Epithelial cell of esophagus (primary cell): ENCODE measurements around the gene ZRSR2.
"Not testable (repeated sequence)": the region's sequence is repeated elsewhere in the genome, so short reads cannot be mapped to it uniquely, and the experiment has no call there.

Experiments used
- DNase-seq: peaks from one replicate; pipeline ENCODE4 v3.0.0; 2010; ENCODE audit warnings: low read depth
- H3K4me3 ChIP-seq: 2 replicates; pipeline ENCODE4 v1.5.1; 2011; ENCODE audit warnings: mild to moderate bottlenecking, low read length, control low read depth
- TF ChIP-seq, protein P1 (sequence below): IDR thresholded peaks from 2 replicates; pipeline ENCODE4 v1.5.1; 2011; ENCODE audit warnings: low read depth, mild to moderate bottlenecking, low read length, control low read depth, inconsistent platforms; ENCODE audit not compliant: insufficient read depth; ENCODE audit errors: missing control alignments

Gene ZRSR2

DNA sequence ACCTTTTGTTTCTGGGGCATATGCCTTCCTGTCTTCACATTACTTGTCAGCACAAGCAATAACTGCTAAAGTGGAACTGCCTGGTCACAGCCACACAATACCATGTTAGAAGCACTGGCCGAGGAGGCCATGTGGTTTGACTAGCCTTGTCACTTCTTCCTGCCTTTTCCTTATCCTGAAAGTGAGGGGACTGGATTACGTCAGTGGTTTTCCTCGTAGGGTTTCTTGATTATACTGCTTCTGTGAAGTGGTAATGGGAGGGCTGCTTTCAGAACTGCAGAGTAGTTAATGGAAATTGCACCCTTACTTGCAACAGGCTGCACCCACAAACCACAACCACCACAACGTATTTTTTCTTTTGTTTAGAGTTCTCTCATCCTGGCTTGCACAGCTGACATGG lies 26.6 kb downstream of the ZRSR2 start:
- H3K4me3 ChIP-seq: no peak overlapping the region
- DNase-seq: no peak
- TF ChIP-seq, protein P1, sequence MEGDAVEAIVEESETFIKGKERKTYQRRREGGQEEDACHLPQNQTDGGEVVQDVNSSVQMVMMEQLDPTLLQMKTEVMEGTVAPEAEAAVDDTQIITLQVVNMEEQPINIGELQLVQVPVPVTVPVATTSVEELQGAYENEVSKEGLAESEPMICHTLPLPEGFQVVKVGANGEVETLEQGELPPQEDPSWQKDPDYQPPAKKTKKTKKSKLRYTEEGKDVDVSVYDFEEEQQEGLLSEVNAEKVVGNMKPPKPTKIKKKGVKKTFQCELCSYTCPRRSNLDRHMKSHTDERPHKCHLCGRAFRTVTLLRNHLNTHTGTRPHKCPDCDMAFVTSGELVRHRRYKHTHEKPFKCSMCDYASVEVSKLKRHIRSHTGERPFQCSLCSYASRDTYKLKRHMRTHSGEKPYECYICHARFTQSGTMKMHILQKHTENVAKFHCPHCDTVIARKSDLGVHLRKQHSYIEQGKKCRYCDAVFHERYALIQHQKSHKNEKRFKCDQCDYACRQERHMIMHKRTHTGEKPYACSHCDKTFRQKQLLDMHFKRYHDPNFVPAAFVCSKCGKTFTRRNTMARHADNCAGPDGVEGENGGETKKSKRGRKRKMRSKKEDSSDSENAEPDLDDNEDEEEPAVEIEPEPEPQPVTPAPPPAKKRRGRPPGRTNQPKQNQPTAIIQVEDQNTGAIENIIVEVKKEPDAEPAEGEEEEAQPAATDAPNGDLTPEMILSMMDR: no peak

DNA sequence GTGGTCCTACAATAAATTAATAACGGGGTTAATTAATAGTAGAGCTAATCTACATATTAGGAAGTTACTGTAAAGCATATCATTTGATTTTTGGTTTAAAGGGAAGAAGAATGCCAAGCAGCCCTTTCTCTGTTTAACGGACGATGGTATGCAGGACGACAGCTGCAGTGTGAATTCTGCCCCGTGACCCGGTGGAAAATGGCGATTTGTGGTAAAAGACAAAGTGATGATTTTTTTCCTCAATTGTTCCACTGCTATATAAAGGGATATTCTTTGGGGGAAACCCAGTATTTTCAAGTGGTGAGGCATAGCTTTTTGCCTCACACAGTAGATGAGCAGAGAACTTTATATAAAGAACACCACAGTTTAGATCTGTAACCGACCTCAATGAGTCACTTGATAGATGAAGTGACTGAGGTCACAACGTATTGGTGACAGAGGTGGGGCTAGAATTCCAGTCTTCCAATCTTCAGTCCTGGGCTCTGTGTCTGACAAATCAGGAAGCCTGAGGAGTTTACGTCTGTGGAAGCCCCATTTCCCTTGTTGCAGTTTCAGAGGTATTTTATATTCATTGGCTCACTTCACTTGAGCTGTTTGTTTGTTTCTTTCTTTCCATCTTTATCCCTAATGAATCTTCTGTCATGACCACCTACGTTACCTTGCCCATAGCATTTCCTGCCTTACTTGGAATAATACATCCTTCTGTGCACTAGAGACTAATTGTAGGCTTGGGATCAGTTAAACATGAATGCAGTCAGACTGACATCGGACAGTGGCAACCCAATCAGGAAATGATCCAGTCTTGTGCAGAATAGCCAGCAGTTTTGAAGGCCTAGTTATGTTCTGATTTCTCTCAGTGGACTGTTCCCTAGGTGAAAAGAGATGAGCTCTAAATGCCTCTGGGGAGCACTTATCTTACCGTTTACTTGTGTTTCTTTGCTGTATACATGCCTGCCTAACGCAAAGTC lies 30.1 kb downstream of the ZRSR2 start:
- no peak overlapping the region for H3K4me3 ChIP-seq
- DNase-seq: no peak
- TF ChIP-seq, protein P1: no peak

DNA sequence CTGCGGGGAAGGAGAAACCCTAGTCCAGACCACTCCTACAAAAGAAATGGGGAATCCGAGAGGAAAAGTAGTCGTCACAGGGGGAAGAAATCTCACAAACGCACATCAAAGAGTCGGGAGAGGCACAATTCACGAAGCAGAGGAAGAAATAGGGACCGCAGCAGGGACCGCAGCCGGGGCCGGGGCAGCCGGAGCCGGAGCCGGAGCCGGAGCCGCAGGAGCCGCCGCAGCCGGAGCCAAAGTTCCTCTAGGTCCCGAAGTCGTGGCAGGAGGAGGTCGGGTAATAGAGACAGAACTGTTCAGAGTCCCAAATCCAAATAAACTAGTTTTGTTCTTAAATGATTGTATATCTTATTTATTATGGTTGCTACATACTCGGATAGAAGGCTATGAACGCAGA lies 32.6 kb downstream of the ZRSR2 start:
- TF ChIP-seq, protein P1: no peak
- no peak for DNase-seq

DNA sequence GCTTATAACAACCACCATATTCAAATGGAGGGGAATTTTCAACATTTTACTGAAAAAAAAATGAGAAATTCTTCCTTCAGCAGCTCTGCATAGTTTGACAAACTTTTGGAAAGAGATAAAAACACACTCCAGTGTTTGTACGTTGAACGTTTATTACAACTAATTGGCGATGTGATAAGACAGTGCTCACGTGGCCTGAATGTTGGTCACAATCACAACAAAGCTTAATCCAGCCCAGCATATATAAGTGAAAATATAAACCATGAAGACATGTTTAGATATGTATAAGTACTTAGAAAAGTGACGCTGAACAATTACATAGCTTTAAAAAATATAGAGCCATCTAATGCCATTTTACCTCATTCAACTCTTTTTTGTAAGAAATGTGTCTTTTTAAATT lies 35.7 kb downstream of the ZRSR2 start:
- no peak for DNase-seq
- TF ChIP-seq, protein P1: no peak
- no peak overlapping the region for H3K4me3 ChIP-seq

More for the DNA sequence above, 32.6 kb downstream of the ZRSR2 start:
- no peak overlapping the region for H3K4me3 ChIP-seq

DNA sequence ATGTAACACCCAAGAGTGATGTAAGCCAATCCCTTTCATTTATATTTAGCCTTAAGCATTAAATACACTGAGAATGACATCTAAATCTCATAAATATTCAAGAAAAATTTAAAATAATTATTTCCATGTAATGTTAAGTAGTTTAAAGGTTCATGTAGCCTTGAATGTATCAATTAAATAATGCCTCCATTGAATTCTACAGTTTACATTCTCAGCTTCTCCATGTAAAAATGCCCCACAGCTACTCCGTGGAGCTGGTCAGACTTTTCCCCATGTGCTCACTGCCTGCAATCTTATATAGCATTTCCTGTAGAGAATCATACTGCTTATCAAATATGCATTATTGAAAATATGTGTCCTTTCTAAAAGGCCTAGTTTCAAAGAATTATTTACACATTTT lies 38.9 kb downstream of the ZRSR2 start:
- DNase-seq: no peak
- TF ChIP-seq, protein P1: no peak
- H3K4me3 ChIP-seq: no peak overlapping the region

DNA sequence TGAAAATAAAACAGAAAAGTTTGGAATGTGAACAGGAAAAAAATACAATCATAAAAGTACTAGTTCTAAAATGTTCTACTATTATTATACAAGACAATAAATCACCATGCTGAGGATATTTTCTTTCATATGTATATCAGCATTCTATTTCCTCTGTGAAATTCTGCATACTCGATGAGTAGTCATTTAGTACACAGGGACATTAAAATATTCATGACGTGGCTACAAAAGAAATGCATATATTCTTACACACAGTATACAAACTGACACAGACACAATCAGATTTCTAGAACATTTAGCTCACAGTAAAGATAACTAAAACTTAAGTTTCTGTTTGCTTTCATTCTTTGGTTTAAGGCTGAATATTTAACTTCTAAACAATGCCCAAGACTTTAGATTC lies 41.1 kb downstream of the ZRSR2 start:
- H3K4me3 ChIP-seq, DNase-seq: not testable (repeated sequence)

DNA sequence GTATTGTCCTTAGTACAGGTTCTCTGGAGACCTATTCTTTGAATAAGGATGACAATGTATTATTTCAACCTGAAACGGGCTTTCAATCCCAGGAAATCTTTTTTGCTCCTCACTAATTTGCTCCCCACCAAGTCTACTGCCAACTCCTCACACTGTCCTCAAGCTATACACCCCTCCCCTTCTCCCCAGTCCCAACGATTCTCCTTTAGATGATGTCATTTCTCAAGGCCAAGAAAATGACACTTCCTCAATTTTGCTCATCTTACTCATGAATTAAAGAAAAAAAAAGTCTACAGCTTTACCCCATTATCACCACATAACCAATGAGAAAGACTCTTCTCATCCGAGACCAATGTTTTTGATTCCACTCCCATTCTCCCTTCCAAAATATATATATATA lies 43.8 kb downstream of the ZRSR2 start:
- no peak overlapping the region for H3K4me3 ChIP-seq
- no peak for DNase-seq
- TF ChIP-seq, protein P1: no peak
